LNCaP clone FGC (cell line): ENCODE results near the gene WWC1.
"Not testable (repeated sequence)": the region's sequence is repeated elsewhere in the genome, so short reads cannot be mapped to it uniquely, and the experiment has no call there.

Experiments used
- DNase-seq: peaks from one replicate; pipeline ENCODE4 v3.0.0-alpha.2; 2011; ENCODE audit warnings: low read depth
- H3K4me3 ChIP-seq: 2 replicates; pipeline ENCODE4 v1.5.1; 2011; ENCODE audit warnings: mild to moderate bottlenecking, low read depth, low read length, control low read depth
- CTCF ChIP-seq: IDR thresholded peaks from 2 replicates; pipeline ENCODE4 v1.5.1; 2012; ENCODE audit warnings: mild to moderate bottlenecking; ENCODE audit not compliant: control insufficient read depth, insufficient read depth; ENCODE audit errors: extremely low read depth

Gene WWC1

GRCh38 chr5:168307925-168308584, 16.6 kb downstream of the WWC1 start:
- DNase-seq: no peak
- no peak for TF ChIP-seq CTCF
- H3K4me3 ChIP-seq: no peak overlapping the region

- no peak overlapping the region for H3K4me3 ChIP-seq
- TF ChIP-seq CTCF: no peak
- no peak for DNase-seq
Observed at GRCh38 chr5:168308976-168309598, 17.6 kb downstream of the WWC1 start.

- H3K4me3 ChIP-seq, DNase-seq: not testable (repeated sequence)
Observed at GRCh38 chr5:168310541-168310940, 19.1 kb downstream of the WWC1 start.

GRCh38 chr5:168311061-168311566, 19.7 kb downstream of the WWC1 start:
- no peak for DNase-seq
- H3K4me3 ChIP-seq: no peak overlapping the region
- TF ChIP-seq CTCF: no peak

- no peak for TF ChIP-seq CTCF
- no peak overlapping the region for H3K4me3 ChIP-seq
- no peak for DNase-seq
Observed at GRCh38 chr5:168312606-168313295, 21.3 kb downstream of the WWC1 start.

- no peak overlapping the region for H3K4me3 ChIP-seq
- no peak for DNase-seq
- no peak for TF ChIP-seq CTCF
Observed at GRCh38 chr5:168313596-168314204, 22.3 kb downstream of the WWC1 start.
